GM12872 (cell line): ENCODE results near the gene ZBTB20.

Experiments used
- TF ChIP-seq, protein P1 (sequence below): IDR thresholded peaks from 3 replicates; pipeline ENCODE4 v1.5.1; 2011; ENCODE audit warnings: low read depth, mild to moderate bottlenecking, low read length, moderate library complexity; ENCODE audit not compliant: insufficient read depth

ZBTB20 gene

GRCh38 chr3:114685161-114685560, 461.9 kb downstream of the ZBTB20 start:
- TF ChIP-seq, protein P1, sequence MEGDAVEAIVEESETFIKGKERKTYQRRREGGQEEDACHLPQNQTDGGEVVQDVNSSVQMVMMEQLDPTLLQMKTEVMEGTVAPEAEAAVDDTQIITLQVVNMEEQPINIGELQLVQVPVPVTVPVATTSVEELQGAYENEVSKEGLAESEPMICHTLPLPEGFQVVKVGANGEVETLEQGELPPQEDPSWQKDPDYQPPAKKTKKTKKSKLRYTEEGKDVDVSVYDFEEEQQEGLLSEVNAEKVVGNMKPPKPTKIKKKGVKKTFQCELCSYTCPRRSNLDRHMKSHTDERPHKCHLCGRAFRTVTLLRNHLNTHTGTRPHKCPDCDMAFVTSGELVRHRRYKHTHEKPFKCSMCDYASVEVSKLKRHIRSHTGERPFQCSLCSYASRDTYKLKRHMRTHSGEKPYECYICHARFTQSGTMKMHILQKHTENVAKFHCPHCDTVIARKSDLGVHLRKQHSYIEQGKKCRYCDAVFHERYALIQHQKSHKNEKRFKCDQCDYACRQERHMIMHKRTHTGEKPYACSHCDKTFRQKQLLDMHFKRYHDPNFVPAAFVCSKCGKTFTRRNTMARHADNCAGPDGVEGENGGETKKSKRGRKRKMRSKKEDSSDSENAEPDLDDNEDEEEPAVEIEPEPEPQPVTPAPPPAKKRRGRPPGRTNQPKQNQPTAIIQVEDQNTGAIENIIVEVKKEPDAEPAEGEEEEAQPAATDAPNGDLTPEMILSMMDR, result no peak

GRCh38 chr3:114680299-114680698, 466.8 kb downstream of the ZBTB20 start:
- TF ChIP-seq, protein P1, result no peak

- TF ChIP-seq, protein P1, result no peak
These were observed 472.0 kb downstream of the ZBTB20 start for GRCh38 chr3:114675104-114675503.

GRCh38 chr3:114674036-114674435, 473.1 kb downstream of the ZBTB20 start:
- TF ChIP-seq, protein P1, result no peak

DNA sequence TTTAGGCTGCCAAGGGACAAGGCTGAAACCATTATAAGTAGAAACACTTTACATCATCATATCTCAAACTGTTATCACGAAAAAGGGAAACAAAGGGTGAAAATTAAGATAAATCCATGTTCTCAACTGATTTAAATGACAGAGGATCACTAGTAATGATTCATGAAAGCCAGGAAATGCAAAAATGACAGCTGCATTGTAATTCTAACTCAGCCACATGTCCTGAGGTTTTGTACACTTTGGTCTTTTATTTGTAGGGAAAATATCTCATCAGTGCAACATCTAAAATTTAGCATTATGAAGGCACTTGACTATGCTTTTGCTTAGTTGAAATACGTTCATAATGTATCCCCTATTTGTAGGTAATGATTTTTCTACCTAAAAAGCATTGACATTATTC, 473.6 kb downstream of the ZBTB20 start:
- TF ChIP-seq, protein P1, result no peak

DNA sequence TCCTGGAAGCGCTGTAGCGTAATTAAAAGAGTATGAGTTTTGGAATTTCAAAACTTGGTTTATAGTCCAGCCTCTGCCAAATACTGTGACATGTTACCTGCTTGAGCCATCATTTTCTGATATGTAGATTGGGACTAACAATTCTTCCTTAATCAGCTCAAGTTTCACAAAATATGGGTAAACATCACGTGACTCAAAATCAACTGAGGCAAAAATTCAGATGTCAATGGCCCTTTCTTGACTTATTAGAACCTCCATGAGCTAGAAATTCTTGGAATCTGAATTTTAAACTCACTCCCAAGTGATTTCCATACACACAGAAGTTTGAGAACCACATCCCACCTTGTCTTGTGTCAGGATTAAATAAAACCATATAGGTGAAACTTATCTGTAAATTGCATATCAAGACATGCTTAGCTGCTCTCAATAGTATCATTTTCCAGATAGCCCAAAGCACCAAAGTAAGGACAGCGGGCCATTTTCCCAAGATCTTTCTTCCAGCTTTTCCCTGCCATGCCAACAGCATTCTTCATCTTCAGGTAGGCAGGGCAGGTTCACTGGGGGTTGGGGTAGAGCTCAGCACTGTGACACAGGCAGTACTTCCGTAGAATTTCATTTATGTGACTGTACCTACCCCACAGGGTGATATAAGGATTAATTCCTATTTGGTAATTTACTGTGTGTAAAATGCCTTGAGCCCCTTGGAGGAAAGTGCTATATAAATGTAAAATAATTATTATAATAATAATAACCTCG, 474.2 kb downstream of the ZBTB20 start:
- TF ChIP-seq, protein P1, result no peak

DNA sequence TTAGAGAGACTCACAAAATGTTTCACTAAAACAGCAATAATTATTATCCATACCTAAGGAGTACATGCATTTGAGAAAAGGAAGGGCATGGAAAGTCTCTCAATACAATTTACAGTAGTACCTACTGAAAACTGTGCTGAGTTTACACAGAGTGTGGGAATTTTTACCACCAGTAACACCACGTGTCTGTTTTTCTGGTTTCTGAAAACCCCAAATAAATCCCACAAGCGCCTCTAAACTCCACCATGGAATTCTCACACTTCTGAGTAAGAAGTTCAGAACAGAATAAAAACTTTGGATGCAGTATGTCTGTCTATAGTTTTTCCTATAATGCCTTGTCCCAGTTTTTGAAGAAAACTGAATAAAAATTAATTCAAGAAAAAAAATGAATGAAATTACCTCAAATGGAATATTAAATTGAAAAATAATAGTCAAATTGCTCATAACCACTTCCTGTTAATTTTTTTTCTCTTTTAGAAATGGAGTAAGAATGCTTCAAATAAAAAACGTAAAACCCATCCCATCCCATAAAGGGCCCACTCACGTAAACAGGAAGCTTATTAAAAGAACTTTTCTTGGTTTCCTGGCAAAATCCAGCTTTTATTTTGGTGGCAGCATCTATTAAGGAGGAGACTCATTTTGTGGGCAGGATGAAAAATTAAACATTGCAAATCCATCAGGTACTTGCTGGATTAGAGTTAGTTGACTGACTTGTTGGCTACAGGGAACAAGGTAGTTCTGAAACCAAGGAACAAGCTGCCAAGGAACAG, 475.2 kb downstream of the ZBTB20 start:
- TF ChIP-seq, protein P1, result no peak
